Natural killer cell treated with Interleukin-12 subunit alpha and Interleukin-12 subunit beta and Interleukin-15 and Interleukin-18, amount 100 ng/mL, for 72 hours (primary cell): ENCODE results near the gene NHSL2. TPM values are rescaled to one million over a fixed set of nuclear protein-coding genes. Genes with fewer than 3 reads are reported as not detected.

Experiments used
- ATAC-seq, 2 donors: fragments of 150-1000 bp; cut with Tn5 transposase in 1 of 2; sonication (Bioruptor Pico), chemical (Tn5 transposase) in 1 of 2; 2 replicates each; pipeline ENCODE4 v1.10.0; 2021
- DNase-seq: peaks from one replicate; pipeline ENCODE4 v3.0.0; 2022; ENCODE audit warnings: low spot score
- H3K27ac Mint-ChIP-seq, 2 donors: 1 replicate in 1 of 2; 2 replicates in 1 of 2; pipeline ENCODE4 v1.8.0; 2022; ENCODE audit warnings: mixed read lengths in 2 of 2, mild to moderate bottlenecking in 1 of 2, moderate library complexity in 1 of 2
- H3K27me3 Mint-ChIP-seq, 2 donors: 1 replicate in 1 of 2; 2 replicates in 1 of 2; pipeline ENCODE4 v1.8.0; 2022; ENCODE audit warnings: mixed read lengths in 2 of 2
- H3K36me3 Mint-ChIP-seq: one replicate; pipeline ENCODE4 v1.8.0; 2022; ENCODE audit warnings: mixed read lengths
- H3K4me1 Mint-ChIP-seq, 2 donors: 1 replicate in 1 of 2; 2 replicates in 1 of 2; pipeline ENCODE4 v1.8.0; 2022; ENCODE audit warnings: low read depth in 2 of 2, mixed read lengths in 2 of 2, mild to moderate bottlenecking in 1 of 2
- H3K4me3 Mint-ChIP-seq: one replicate; pipeline ENCODE4 v1.8.0; 2022; ENCODE audit warnings: mixed read lengths
- H3K9me3 Mint-ChIP-seq: 2 replicates; pipeline ENCODE4 v1.8.0; 2022; ENCODE audit warnings: mixed read lengths
- total RNA-seq, 2 donors: library from RNA; stranded (reverse); gene quantifications; one replicate each; pipeline ENCODE4 v1.2.3, GENCODE V29; 2022

Gene NHSL2
- total RNA-seq, 2 donors from 2014 or later = 0.07 to 0.67 TPM

DNA sequence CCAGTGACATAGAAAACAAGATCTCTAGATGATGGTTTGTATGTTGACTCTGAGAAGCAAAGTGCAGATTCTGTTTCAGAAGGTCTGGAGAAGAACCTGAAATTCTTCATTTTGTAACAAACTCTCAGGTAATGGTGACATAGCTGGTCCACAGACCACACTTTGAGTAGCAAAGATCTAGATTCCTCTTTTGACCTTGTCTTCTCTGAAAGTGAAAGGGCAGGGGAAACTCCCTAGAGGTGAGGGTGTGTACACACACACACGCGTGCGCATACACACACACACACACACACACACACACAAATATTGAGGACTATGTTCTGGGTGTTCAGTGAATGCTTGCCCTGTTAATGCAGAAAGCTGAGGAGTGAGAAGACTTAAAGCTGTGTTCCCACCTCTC is 110.1 kb downstream of the NHSL2 start:
- Mint-ChIP-seq H3K27ac (no peak overlapping the region), H3K9me3 (no peaks in the 10 kb centered on the region), H3K4me3 (no peak overlapping the region), H3K27me3 (peaks cover 0 to 37% of the 10 kb centered on the region in 2 donors), H3K4me1 (peaks cover 0 to 3% of the 10 kb centered on the region in 2 donors), H3K36me3 (no peaks in the 10 kb centered on the region)
- ATAC-seq (no peak), DNase-seq (no peak)

DNA sequence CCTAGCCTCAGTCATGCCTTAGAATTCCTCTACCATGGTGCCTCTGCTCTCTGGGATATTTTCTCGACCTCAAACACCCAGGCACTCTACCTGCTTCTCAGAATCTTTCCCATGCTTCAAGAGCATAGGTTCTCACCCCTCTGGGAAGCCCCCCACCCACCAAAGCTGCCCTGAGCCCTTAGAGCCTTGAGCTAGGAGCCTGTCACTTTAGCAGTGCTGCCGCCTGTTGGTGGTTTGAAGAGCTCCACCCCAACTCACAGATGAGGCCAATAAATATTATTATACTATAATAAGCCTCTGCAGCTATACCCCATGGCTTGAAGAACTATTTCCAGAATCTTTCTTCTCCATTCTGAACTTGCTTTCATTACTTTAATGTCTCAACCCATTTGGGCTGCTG is 111.3 kb downstream of the NHSL2 start:
- no peak for DNase-seq
- no peak overlapping the region for H3K4me3 Mint-ChIP-seq
- no peak overlapping the region for H3K27ac Mint-ChIP-seq
- H3K9me3 Mint-ChIP-seq = no peaks in the 10 kb centered on the region
- peaks cover 7 to 11% of the 10 kb centered on the region in 2 donors for H3K4me1 Mint-ChIP-seq
- no peaks in the 10 kb centered on the region for H3K36me3 Mint-ChIP-seq
- H3K27me3 Mint-ChIP-seq = peaks cover 0 to 36% of the 10 kb centered on the region in 2 donors
- no peak for ATAC-seq

DNA sequence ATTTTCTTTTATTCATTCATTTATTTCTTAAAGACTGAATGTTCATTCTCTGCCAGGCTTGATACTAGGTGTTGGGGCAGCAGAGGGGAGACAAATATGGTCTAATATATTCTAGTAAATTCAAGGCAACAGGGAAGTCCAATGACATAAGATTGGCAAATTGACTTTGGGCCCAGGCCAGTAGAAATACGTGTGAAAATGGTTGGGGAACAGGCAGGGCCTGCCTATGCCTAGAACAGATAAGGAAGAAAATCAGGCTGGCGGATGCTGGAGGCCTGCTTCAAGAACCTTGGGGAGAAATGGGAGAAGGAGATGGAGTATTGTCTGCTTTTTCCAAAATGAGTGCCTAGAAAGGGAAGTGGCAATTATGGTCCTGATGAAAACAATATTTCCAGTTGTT is 112.4 kb downstream of the NHSL2 start:
- peaks cover 0 to 41% of the 10 kb centered on the region in 2 donors for H3K27me3 Mint-ChIP-seq
- H3K9me3 Mint-ChIP-seq = no peaks in the 10 kb centered on the region
- DNase-seq (no peak), ATAC-seq (no peak)
- H3K36me3 Mint-ChIP-seq = no peaks in the 10 kb centered on the region
- no peak overlapping the region for H3K27ac Mint-ChIP-seq
- H3K4me1 Mint-ChIP-seq = peaks cover 7 to 11% of the 10 kb centered on the region in 2 donors
- H3K4me3 Mint-ChIP-seq = no peak overlapping the region

DNA sequence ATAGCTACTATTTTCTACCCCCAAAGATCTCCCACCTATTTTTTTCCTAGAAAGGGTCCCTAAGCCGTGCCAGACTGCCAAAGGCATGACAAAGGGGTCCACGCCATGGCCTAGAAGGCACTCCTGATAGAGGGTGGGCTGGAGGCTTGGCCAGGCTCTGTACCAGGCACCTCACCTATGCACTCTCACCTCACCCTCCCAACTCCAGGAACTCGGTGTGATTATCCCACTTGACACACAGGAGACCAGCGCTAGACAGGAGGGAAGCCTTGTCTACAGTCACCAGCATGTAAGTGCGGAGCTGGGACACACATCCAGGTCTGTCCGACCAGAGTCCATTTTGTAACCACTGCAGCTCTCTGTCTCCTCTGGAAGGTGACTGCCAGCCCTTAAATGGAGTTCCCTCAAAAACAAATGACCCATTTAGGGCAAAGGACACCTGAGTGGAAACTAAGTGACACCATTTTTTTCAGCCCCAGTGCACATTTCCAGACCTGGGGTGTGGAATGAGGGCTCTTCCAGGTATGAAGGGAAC is 114.7 kb downstream of the NHSL2 start:
- no peak for ATAC-seq
- no peaks in the 10 kb centered on the region for H3K36me3 Mint-ChIP-seq
- no peak for DNase-seq
- H3K9me3 Mint-ChIP-seq = no peaks in the 10 kb centered on the region
- H3K27ac Mint-ChIP-seq = no peak overlapping the region
- peaks cover 0 to 42% of the 10 kb centered on the region in 2 donors for H3K27me3 Mint-ChIP-seq
- no peak overlapping the region for H3K4me3 Mint-ChIP-seq
- peaks cover 7 to 11% of the 10 kb centered on the region in 2 donors for H3K4me1 Mint-ChIP-seq

DNA sequence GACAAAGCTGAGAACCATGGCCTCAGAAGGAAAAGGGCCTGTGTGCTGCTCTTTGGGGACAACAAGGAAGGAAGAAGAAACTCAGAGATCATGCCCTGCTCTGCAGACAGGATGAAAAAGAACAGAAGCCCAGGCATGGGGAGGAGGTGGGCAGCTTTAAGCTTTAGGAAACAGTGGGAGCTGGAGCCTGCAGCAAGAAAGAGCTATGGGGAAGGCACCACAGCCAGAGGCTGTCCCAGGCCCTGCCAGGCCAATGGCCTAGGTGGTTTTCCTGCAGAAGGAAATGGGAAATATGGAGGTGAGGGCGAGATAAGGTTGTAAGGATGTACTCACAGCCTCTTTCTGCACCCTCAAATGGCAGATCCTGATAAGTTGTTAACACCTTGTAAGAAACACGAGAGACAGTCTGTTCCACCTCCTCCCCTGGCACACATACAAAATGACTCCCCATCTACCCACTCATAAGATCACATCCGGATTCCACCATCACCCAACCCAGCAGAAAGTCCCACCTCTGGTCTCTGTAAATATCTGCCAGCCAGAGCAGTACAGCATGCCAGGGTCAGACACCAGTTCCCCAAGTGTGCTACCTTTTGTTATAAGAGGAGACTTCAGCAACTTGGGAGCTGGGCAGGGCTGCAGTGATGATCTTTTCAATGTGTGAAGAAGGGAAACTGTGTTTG is 115.8 kb downstream of the NHSL2 start:
- Mint-ChIP-seq H3K9me3 (no peaks in the 10 kb centered on the region), H3K36me3 (no peaks in the 10 kb centered on the region), H3K27me3 (peaks cover 0 to 34% of the 10 kb centered on the region in 2 donors), H3K4me3 (no peak overlapping the region), H3K27ac (no peak overlapping the region), H3K4me1 (peaks cover 7 to 11% of the 10 kb centered on the region in 2 donors)
- ATAC-seq (peak; percentile 59 to 74), DNase-seq (no peak)

DNA sequence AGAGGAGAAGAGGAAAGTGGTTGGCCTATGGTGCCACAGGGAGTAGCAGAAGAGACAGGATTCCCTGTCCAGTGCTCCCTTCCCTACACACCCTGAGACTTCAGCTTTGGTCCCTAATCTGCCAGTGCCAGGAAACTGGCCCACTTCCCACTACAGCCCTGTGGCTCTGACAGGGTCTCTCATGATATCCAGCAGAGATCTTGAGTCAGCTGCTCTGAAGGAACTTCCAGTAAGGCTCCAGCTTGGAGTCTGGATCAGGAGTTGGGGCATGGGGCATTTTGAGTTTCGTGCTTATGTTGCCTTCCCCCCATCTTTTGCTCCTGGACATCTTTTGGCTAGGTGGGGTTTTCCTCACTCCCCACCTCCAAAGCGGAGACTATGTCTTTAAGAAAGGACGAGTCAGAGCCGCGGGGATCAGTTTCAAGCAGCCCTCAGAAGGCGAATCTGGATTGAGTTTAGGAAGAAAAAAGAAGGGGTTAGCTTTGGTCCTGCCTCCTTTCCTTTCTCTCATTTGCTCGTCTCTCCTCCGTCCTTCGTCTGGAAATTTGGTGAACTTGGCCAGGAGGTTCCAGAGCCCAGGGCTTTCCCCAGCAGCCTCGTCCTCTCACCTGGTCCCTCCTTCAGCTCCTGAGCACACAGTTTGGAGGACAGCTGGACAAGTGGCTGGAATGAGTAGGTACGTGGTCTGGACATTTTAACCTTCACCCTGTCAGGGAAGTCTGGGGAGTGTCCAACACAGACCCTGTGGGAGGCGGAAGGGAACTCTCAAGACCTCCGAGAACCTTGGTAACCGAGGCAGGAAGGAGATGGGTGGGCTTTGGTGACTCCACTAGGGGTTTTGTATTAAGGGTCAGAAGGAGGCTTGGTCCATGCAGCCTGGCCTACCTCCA is 116.6 kb downstream of the NHSL2 start:
- no peak for ATAC-seq
- H3K36me3 Mint-ChIP-seq = no peaks in the 10 kb centered on the region
- no peak overlapping the region for H3K4me3 Mint-ChIP-seq
- no peak overlapping the region for H3K27ac Mint-ChIP-seq
- peaks cover 0 to 31% of the 10 kb centered on the region in 2 donors for H3K27me3 Mint-ChIP-seq
- DNase-seq = no peak
- H3K4me1 Mint-ChIP-seq = peaks cover 7 to 9% of the 10 kb centered on the region in 2 donors
- H3K9me3 Mint-ChIP-seq = no peaks in the 10 kb centered on the region

DNA sequence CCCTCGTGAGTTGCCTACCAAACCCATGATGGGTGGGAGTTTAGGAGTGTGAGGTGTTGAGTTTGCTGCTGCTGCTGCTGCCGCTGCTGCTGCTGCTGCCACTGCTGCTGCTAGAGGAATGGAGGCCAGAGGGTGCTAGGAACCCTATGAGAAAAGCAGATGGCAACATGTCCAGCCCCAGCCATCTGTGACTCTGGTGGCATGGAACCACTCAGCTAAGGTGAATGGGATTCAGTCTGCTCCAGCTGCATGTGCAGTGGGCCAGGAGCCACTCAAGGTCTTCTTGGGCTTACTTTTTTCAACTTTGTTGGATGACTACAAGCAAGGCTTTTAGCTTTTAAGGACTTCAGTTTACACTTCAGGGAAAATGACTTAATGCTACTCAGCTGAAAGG is 117.3 kb downstream of the NHSL2 start:
- no peaks in the 10 kb centered on the region for H3K36me3 Mint-ChIP-seq
- H3K27ac Mint-ChIP-seq = no peak overlapping the region
- no peaks in the 10 kb centered on the region for H3K9me3 Mint-ChIP-seq
- peaks cover 0 to 30% of the 10 kb centered on the region in 2 donors for H3K27me3 Mint-ChIP-seq
- H3K4me1 Mint-ChIP-seq = peaks cover 7 to 9% of the 10 kb centered on the region in 2 donors
- DNase-seq = no peak
- H3K4me3 Mint-ChIP-seq = no peak overlapping the region
- no peak for ATAC-seq

DNA sequence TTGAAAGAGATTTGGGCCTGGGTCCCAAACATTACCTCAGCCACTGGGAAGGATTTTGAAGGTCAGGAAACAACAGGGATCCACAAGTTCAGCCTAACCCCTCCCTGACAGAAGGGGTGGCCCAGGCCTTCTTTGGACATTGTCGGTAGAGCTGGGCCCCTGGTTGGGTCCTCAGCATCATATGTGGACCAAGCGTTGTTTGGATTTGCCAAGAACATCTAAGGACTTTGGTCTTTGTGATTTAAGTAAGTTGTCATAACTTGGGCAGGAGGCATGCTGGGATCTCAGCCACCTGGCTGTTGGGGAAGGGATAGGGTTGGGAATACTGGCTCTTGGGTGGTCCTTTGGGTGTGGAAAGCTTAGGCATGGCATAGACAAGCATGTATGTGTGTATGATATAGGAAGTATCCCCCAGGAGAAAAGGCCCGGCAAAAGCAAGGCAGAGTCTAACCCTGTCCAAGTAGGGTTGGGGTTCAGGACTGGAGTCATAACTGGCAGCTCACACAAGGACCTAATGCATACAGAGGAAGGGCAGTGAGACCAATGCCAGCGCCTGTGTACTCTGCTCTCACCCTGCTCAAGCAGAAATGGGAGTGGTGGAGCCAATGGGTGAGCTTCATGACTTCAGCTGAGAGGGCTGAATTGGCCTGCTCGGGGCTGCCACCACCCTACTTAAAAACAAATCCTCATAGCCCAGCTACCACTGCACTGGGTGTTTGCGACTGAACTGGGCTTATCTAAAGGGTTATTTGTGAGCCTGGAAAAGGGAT is 118.2 kb downstream of the NHSL2 start:
- Mint-ChIP-seq H3K27ac (no peak overlapping the region), H3K9me3 (no peaks in the 10 kb centered on the region), H3K4me1 (peaks cover 7 to 9% of the 10 kb centered on the region in 2 donors), H3K36me3 (no peaks in the 10 kb centered on the region), H3K27me3 (peaks cover 0 to 27% of the 10 kb centered on the region in 2 donors), H3K4me3 (no peak overlapping the region)
- DNase-seq (no peak), ATAC-seq (no peak)

DNA sequence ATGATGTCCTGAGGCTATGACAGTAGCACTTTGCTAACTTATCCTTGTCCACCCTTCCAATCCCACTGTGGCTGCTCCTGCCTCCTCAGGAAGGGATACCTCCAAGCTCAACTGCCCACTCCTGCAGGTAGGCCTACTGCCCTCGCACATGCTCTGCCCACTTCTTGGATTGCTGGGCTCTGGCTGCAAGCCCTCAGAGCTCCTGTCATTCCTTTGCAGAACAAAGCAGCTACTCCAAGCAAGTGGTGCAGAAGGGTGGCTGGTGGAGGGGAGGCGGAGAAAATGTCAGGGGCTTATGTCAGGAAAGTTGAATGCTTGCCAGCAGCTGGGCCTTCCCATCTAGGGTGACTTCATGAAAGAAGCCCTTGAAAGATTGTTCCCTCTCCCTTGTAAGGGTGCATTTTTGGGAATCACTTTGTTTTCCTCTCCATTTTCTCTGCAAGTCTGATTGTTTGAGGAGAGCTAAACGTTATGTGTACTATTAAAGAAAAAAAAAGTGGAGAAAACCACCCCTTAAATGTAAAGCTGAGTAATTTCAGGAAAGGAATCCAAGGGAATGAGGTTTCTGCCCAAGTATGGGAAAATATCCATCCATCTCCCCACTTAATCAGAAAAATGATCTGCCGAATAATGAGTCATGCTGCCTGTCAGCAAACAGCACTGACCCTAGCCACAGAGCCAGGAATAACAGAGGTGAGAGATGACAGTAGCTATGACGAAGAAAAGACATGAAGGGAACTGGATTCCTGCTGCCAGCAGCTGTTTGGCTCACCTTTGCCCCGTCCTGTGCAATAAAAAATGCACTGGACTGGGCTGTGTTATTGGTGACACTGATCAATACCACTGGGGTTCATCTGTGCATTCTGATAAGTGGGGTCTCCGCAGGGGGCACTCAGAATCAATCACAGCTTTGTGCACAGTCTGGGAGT is 119.1 kb downstream of the NHSL2 start:
- peaks cover 0 to 22% of the 10 kb centered on the region in 2 donors for H3K27me3 Mint-ChIP-seq
- ATAC-seq = no peak
- H3K9me3 Mint-ChIP-seq = no peaks in the 10 kb centered on the region
- peaks cover 7 to 9% of the 10 kb centered on the region in 2 donors for H3K4me1 Mint-ChIP-seq
- H3K27ac Mint-ChIP-seq = no peak overlapping the region
- no peak overlapping the region for H3K4me3 Mint-ChIP-seq
- no peak for DNase-seq
- H3K36me3 Mint-ChIP-seq = no peaks in the 10 kb centered on the region

DNA sequence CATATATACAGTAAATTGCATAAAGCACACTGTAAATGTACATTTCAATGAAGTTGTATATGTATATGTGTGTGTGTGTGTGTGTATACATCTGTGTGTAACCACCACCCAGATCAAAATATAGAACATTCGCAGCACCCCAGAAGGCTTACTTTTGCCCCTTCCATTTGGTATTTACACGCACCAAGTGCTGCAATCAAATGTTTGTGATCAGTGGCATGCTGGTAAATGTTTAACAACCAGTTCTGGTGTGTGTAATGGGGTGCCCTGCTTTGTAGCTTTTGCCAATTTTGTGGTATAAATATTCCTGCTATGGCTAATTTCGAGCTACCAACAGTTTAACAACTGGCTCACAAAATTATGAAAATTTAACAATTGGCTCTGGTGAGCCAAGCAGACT is 119.8 kb downstream of the NHSL2 start:
- no peak overlapping the region for H3K4me3 Mint-ChIP-seq
- DNase-seq = no peak
- H3K9me3 Mint-ChIP-seq = no peaks in the 10 kb centered on the region
- H3K27me3 Mint-ChIP-seq = peaks cover 0 to 25% of the 10 kb centered on the region in 2 donors
- H3K36me3 Mint-ChIP-seq = no peaks in the 10 kb centered on the region
- peaks cover 7 to 9% of the 10 kb centered on the region in 2 donors for H3K4me1 Mint-ChIP-seq
- no peak overlapping the region for H3K27ac Mint-ChIP-seq
- no peak for ATAC-seq

DNA sequence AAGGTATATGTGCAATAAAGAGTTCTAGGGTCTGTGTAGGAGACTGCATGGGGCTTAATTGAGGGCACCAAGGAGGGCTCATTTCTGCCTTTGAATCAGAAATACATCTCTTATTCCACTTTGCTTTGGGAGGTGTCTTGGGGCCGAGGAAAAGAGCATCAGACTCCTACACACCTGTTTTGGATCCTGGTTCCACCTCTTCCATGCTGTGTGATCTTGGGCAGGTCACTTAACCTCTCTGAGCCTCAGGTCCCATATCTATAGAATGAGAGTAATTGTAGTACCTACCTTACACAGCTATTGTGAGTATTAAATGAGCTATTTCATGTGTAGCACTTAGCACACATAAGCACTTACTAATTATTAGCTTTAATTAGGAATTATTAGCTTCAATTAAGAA is 120.5 kb downstream of the NHSL2 start:
- no peak for DNase-seq
- Mint-ChIP-seq H3K36me3 (no peaks in the 10 kb centered on the region), H3K4me1 (peaks cover 7 to 8% of the 10 kb centered on the region in 2 donors), H3K27me3 (peaks cover 0 to 27% of the 10 kb centered on the region in 2 donors), H3K4me3 (no peak overlapping the region), H3K27ac (no peak overlapping the region), H3K9me3 (no peaks in the 10 kb centered on the region)
- ATAC-seq = no peak

DNA sequence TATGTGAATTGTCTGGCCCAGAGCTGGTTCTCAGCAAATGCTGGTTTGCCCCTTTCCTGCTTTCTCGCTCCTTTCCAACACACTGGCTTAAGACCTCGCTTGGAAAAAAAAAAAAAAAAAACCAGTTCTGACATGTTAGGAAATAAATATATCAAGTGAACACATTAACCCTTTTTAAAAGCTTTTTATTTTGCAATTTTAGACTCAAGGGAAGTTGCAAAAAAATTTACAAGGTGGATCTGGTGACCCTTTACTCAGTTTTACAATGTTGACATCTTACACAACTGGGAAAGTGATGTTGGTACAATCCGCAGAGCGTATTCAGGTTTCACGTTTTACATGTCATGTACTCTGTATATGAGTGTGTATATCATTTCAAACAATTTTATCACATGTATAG is 121.0 kb downstream of the NHSL2 start:
- H3K9me3 Mint-ChIP-seq = no peaks in the 10 kb centered on the region
- no peak overlapping the region for H3K4me3 Mint-ChIP-seq
- ATAC-seq = no peak
- no peak for DNase-seq
- peaks cover 2 to 3% of the 10 kb centered on the region in 2 donors for H3K4me1 Mint-ChIP-seq
- peaks cover 0 to 27% of the 10 kb centered on the region in 2 donors for H3K27me3 Mint-ChIP-seq
- peaks cover 4% of the 10 kb centered on the region for H3K36me3 Mint-ChIP-seq
- H3K27ac Mint-ChIP-seq = no peak overlapping the region

DNA sequence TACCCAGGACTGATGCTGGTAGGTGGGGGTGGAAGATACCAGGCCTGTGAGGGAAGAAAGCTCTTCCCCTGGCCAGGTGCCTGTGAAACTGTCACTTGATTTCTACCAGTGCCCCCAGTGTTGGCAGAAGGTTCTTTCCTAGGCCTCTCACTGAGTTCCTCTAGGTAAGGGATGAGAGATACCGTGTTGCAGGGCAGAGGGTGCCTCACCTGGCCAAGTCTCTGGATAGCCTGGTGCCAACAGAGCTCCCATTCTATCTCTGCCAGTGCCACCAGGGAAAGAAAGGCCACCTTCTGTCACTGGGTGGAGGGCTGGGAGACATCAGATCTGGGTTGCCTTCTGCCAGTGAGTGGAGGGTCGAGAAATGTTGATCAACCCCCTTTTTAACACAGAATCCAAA is 127.0 kb downstream of the NHSL2 start:
- H3K4me3 Mint-ChIP-seq = no peak overlapping the region
- no peaks in the 10 kb centered on the region for H3K4me1 Mint-ChIP-seq
- DNase-seq (no peak), ATAC-seq (no peak)
- no peaks in the 10 kb centered on the region for H3K9me3 Mint-ChIP-seq
- peaks cover 0 to 16% of the 10 kb centered on the region in 2 donors for H3K27me3 Mint-ChIP-seq
- H3K27ac Mint-ChIP-seq = no peak overlapping the region
- peaks cover 6% of the 10 kb centered on the region for H3K36me3 Mint-ChIP-seq
